ENCODE measurements around the gene PEPD.

- TF ChIP-seq CTCF (IDR thresholded peaks at IDR 0.05; ENCODE audit: low read length) (no peak), EZH2 (IDR thresholded peaks at IDR 0.05; ENCODE audit: borderline replicate concordance, low read length) (no peak)
These were observed 119.7 kb downstream of the PEPD start for GRCh38 chr19:33401683-33402420.

Data from OCI-LY1 (cell line).